Mesothelial cell of epicardium (in vitro differentiated cells): ENCODE data around the gene GLT6D1. TPM values are rescaled to one million over a fixed set of nuclear protein-coding genes. Genes with fewer than 3 reads are reported as not detected.

Source experiments
- DNase-seq, 2 experiments: peaks; one replicate each; pipeline ENCODE4 v3.0.0; 2021; ENCODE audit warnings: low spot score in 2 of 2; ENCODE audit not compliant: unreplicated experiment in 2 of 2
- H3K27ac Mint-ChIP-seq: 2 replicates; pipeline ENCODE4 v1.8.0; 2021; ENCODE audit warnings: mixed read lengths
- H3K27me3 Mint-ChIP-seq: 2 replicates; pipeline ENCODE4 v1.8.0; 2021; ENCODE audit warnings: low read depth, mixed read lengths
- H3K36me3 Mint-ChIP-seq: 2 replicates; pipeline ENCODE4 v1.8.0; 2021; ENCODE audit warnings: mixed read lengths
- H3K4me1 Mint-ChIP-seq: 2 replicates; pipeline ENCODE4 v1.8.0; 2021; ENCODE audit warnings: mixed read lengths
- H3K4me3 Mint-ChIP-seq: 2 replicates; pipeline ENCODE4 v1.8.0; 2021; ENCODE audit warnings: mild to moderate bottlenecking, moderate library complexity, mixed read lengths
- H3K9me3 Mint-ChIP-seq: 2 replicates; pipeline ENCODE4 v1.8.0; 2021; ENCODE audit warnings: mixed read lengths
- CTCF ChIP-seq: fragments of 200-600 bp; sonication (generic); IDR thresholded peaks from one replicate; pipeline ENCODE4 v1.5.0; 2021; ENCODE audit warnings: antibody characterized with exemption; ENCODE audit not compliant: unreplicated experiment
- total RNA-seq: library from RNA; stranded (reverse); gene quantifications from 3 replicates; pipeline ENCODE4 v1.2.1, GENCODE V29; 2021

GLT6D1 gene
- total RNA-seq, 1 donor from 2014 or later: not detected

- DNase-seq: peak in 1 of 2 experiments; percentile 18
- Mint-ChIP-seq H3K9me3 (no peaks in the 10 kb centered on the region), H3K36me3 (no peaks in the 10 kb centered on the region), H3K27ac (no peak overlapping the region), H3K4me3 (no peak overlapping the region), H3K27me3 (no peaks in the 10 kb centered on the region), H3K4me1 (no peaks in the 10 kb centered on the region)
- no peak for TF ChIP-seq CTCF
These were observed 51.0 kb downstream of the GLT6D1 start for GRCh38 chr9:135588371-135588770.

GRCh38 chr9:135587658-135588057 lies 51.7 kb downstream of the GLT6D1 start:
- TF ChIP-seq CTCF: no peak
- H3K9me3 Mint-ChIP-seq: no peaks in the 10 kb centered on the region
- DNase-seq: peak in 1 of 2 experiments; percentile 3
- no peak overlapping the region for H3K4me3 Mint-ChIP-seq
- H3K36me3 Mint-ChIP-seq: no peaks in the 10 kb centered on the region
- H3K27ac Mint-ChIP-seq: no peak overlapping the region
- no peaks in the 10 kb centered on the region for H3K4me1 Mint-ChIP-seq
- H3K27me3 Mint-ChIP-seq: no peaks in the 10 kb centered on the region

GRCh38 chr9:135586601-135587109 lies 52.7 kb downstream of the GLT6D1 start:
- H3K27ac Mint-ChIP-seq: no peak overlapping the region
- H3K9me3 Mint-ChIP-seq: no peaks in the 10 kb centered on the region

GRCh38 chr9:135584934-135585333 lies 54.4 kb downstream of the GLT6D1 start:
- no peak overlapping the region for H3K27ac Mint-ChIP-seq
- DNase-seq: no peak
- H3K36me3 Mint-ChIP-seq: no peaks in the 10 kb centered on the region
- no peak for TF ChIP-seq CTCF
- H3K27me3 Mint-ChIP-seq: peaks cover 12% of the 10 kb centered on the region
- H3K9me3 Mint-ChIP-seq: no peaks in the 10 kb centered on the region
- H3K4me3 Mint-ChIP-seq: no peak overlapping the region
- no peaks in the 10 kb centered on the region for H3K4me1 Mint-ChIP-seq

More at GRCh38 chr9:135586601-135587109, 52.7 kb downstream of the GLT6D1 start:
- H3K27me3 Mint-ChIP-seq: peaks cover 5% of the 10 kb centered on the region
- H3K4me1 Mint-ChIP-seq: no peaks in the 10 kb centered on the region
- H3K36me3 Mint-ChIP-seq: no peaks in the 10 kb centered on the region
- TF ChIP-seq CTCF: no peak
- H3K4me3 Mint-ChIP-seq: no peak overlapping the region
- peak in 1 of 2 experiments; percentile 10 for DNase-seq

- no peak overlapping the region for H3K4me3 Mint-ChIP-seq
- peaks cover 12% of the 10 kb centered on the region for H3K27me3 Mint-ChIP-seq
- no peak overlapping the region for H3K27ac Mint-ChIP-seq
- no peaks in the 10 kb centered on the region for H3K4me1 Mint-ChIP-seq
- DNase-seq: peak in 1 of 2 experiments; percentile 13
- H3K36me3 Mint-ChIP-seq: no peaks in the 10 kb centered on the region
- no peaks in the 10 kb centered on the region for H3K9me3 Mint-ChIP-seq
- no peak for TF ChIP-seq CTCF
These were observed 55.0 kb downstream of the GLT6D1 start for GRCh38 chr9:135584371-135584770.

- H3K4me3 Mint-ChIP-seq: no peak overlapping the region
These were observed 55.7 kb downstream of the GLT6D1 start for GRCh38 chr9:135583688-135584011.

More at GRCh38 chr9:135583688-135584011, 55.7 kb downstream of the GLT6D1 start:
- H3K4me1 Mint-ChIP-seq: no peaks in the 10 kb centered on the region
- DNase-seq: peak in 1 of 2 experiments; percentile 15
- H3K9me3 Mint-ChIP-seq: no peaks in the 10 kb centered on the region
- no peak overlapping the region for H3K27ac Mint-ChIP-seq
- TF ChIP-seq CTCF: no peak
- no peaks in the 10 kb centered on the region for H3K36me3 Mint-ChIP-seq
- H3K27me3 Mint-ChIP-seq: peaks cover 12% of the 10 kb centered on the region
